Measurements from ENCODE around the gene FBXO36. TPM values are rescaled to one million over a fixed set of nuclear protein-coding genes. Genes with fewer than 3 reads are reported as not detected.

The FBXO36 gene
- total and polyA plus RNA-seq, 2 of the 4 experiments (the other 2 are of a cell fraction): 1.3 to 2.2 TPM

GRCh38 chr2:229888031-229888430 is 34.3 kb upstream of the FBXO36 start:
- no peak overlapping the region for H2AK5ac ChIP-seq (ENCODE audit: low read depth, low read length)
- no peak overlapping the region for H2BK20ac ChIP-seq (ENCODE audit: low read depth, low read length)
- no peak overlapping the region for H3K4ac ChIP-seq (ENCODE audit: low read depth, low read length)
- peaks cover 81% of the 10 kb centered on the region for H4K20me1 ChIP-seq (ENCODE audit: insufficient read depth, low read length)
- ATAC-seq (ENCODE audit: low read depth) (no peak), DNase-seq (no peak)
- no peak overlapping the region for H3K23ac ChIP-seq (ENCODE audit: low read depth, low read length)
- H4K5ac ChIP-seq (ENCODE audit: low read depth, low read length): no peak overlapping the region
- no peak overlapping the region for H3K56ac ChIP-seq (ENCODE audit: extremely low read depth, insufficient read depth, low read length)
- H3K36me3 ChIP-seq (ENCODE audit: control insufficient read depth, insufficient read depth, low read length): peaks cover 9% of the 10 kb centered on the region; the same call in 1 of the 2 replicates
- no peak overlapping the region for H3K14ac ChIP-seq (replicated peaks; ENCODE audit: low read depth, low read length)
- H2BK5ac ChIP-seq (ENCODE audit: low read depth, low read length, poor library complexity, severe bottlenecking): no peak overlapping the region
- no peak overlapping the region for H3K9ac ChIP-seq (ENCODE audit: low read depth, low read length)
- TF ChIP-seq USF2 (IDR thresholded peaks at IDR 0.05; ENCODE audit: low read depth, low read length) (no peak), RFX5 (IDR thresholded peaks at IDR 0.05; ENCODE audit: low read depth, low read length) (no peak), CTCF (conservative IDR thresholded peaks at IDR 0.05; ENCODE audit: low read depth, low read length) (no peak), MAFK (IDR thresholded peaks at IDR 0.05; ENCODE audit: low read depth, low read length) (no peak), CEBPB (IDR thresholded peaks at IDR 0.05; ENCODE audit: low read depth, low read length) (no peak), FOS (IDR thresholded peaks at IDR 0.05; ENCODE audit: low read depth, low read length) (no peak), CHD1 (IDR thresholded peaks at IDR 0.05; ENCODE audit: low read depth, low read length) (no peak), POLR2A (IDR thresholded peaks at IDR 0.05; ENCODE audit: low read depth, low read length) (no peak), SMC3 (IDR thresholded peaks at IDR 0.05; ENCODE audit: low read depth, low read length) (no peak), MXI1 (IDR thresholded peaks at IDR 0.05; ENCODE audit: borderline replicate concordance, low read depth, low read length) (no peak), BHLHE40 (IDR thresholded peaks at IDR 0.05; ENCODE audit: low read depth, low read length) (no peak)
- CTCF ChIA-PET: no interaction called here
- no peak overlapping the region for H3K27ac ChIP-seq (ENCODE audit: insufficient read depth, low read length)
- H2BK15ac ChIP-seq (ENCODE audit: low read depth, low read length): no peak overlapping the region
- no peak overlapping the region for H4K8ac ChIP-seq (ENCODE audit: low read depth in 2 of 2, low read length in 2 of 2)
- dilution Hi-C loops (cut with HindIII; ENCODE audit: low sequenced_read_pairs, unreplicated experiment): no loop called here
- H3K4me3 ChIP-seq (ENCODE audit: insufficient read depth, low read depth, low read length): no peak overlapping the region
- no peak overlapping the region for H4K91ac ChIP-seq (ENCODE audit: insufficient read depth, low read depth, low read length)
- in situ Hi-C loops (cut with MboI; ENCODE audit: low sequenced_read_pairs): no loop called here
- POLR2A ChIA-PET (ENCODE audit: unreplicated experiment): no interaction called here
- H3K27me3 ChIP-seq (ENCODE audit: control insufficient read depth, insufficient read depth, low read length): no peaks in the 10 kb centered on the region
- H3K18ac ChIP-seq (ENCODE audit: low read depth, low read length): no peak overlapping the region
- H3K9me3 ChIP-seq (ENCODE audit: control insufficient read depth, insufficient read depth, low read length): no peaks in the 10 kb centered on the region
- H2AFZ ChIP-seq (replicated peaks; ENCODE audit: low read length, poor library complexity): no peak overlapping the region
- H3K79me1 ChIP-seq (ENCODE audit: low read depth in 1 of 2, low read length in 2 of 2): peaks cover 5 to 71% of the 10 kb centered on the region in 2 experiments; a peak in 3 of 4 replicates
- H3K4me2 ChIP-seq (ENCODE audit: low read depth, low read length): no peak overlapping the region
- H3K4me1 ChIP-seq (ENCODE audit: control insufficient read depth, insufficient read depth, low read length): no peaks in the 10 kb centered on the region; the same call in 1 of the 2 replicates
- H3K9me1 ChIP-seq (ENCODE audit: insufficient read depth, low read length): peaks cover 3% of the 10 kb centered on the region
- no peak overlapping the region for H2AK9ac ChIP-seq (replicated peaks; ENCODE audit: low read depth, low read length, poor library complexity)
- intact Hi-C loops (cut with micrococcal nuclease): no loop called here
- BruUV-seq (replicated peaks): no TSS peak
- no peak overlapping the region for H2BK120ac ChIP-seq (ENCODE audit: low read depth, low read length)
- WGBS, 2 experiments (ENCODE audit: extremely low coverage in 2 of 2, insufficient read length in 1 of 2): no CpG with 5 or more reads among the region's 1 CpG

Data from IMR-90 (cell line).